ENCODE results near the gene GOPC. TPM values are rescaled to one million over a fixed set of nuclear protein-coding genes. Genes with fewer than 3 reads are reported as not detected.
"Not testable (repeated sequence)": the region's sequence is repeated elsewhere in the genome, so short reads cannot be mapped to it uniquely, and the experiment has no call there.

GOPC gene
- 23.0 and 37.7 TPM in 2 replicates for total RNA-seq (2014; rRNA removed; shearing (Covaris generic))

DNA sequence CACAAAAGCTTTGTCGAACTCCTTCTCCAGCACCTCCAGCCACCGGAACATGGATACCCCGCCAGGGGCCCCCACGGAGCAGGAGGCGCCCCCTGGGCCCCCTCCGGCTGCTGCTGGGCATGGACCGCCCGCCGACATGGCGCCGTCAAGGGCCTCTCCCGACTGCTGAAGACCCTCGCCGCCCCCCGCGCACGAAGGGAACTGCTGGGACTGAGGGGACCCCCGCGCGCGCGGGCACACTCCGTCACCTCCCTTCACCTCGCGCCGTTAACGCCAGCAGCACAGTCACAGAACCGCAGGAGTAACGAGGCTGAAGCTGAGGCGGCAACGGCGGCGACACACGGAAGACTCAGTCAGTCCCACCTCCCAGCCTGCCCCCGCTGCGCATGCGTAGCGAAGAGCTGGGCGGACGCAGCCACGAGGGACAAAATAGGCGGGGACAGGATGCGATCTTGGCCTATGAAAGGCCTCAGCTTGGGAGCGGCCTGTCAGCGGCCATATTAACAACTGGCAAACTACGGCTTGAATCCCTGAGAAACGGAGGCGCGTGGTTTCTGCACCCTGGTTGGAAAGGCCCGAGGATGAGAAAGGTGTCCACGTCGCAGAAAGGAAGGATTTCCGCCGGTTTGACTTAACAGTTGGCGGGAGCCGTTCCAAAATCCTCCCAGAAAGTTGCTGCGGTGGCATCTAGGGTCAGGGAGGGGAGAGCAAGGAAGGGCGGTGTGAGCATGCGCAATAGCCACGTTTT, at the start of gene GOPC:
Gene GOPC (minus strand): TSS at position 361 of the 748 bp plus-strand sequence. CDS start 223 bp downstream, at position 138.
- DNase-seq (ENCODE audit: low read depth), result peak; percentile 95

- DNase-seq (ENCODE audit: low read depth), result not testable (repeated sequence)
Measured at GRCh38 chr6:117651984-117652383, 49.7 kb upstream of the GOPC start.

DNA sequence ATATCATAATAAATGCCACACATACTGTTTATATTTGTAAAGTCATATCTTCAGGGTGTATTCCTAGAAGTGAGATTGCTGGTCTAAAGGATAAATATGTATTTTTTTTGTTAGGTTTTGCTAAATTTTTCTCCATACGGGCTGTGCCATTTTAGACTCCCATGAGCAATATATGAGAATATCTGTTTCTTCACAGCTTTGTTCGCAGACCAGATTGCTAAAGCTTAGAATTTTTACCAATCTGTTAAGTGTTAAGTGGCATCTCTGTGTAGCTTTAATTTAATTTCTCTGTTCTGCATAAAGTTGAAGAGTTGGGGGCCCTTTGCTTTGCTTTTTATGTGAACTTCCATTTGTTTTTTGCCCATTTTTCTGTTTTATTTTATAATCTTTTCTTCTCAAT, 40.7 kb upstream of the GOPC start:
- DNase-seq (ENCODE audit: low read depth), result no peak

- DNase-seq (ENCODE audit: low read depth), result no peak
Measured at GRCh38 chr6:117637770-117638169, 35.5 kb upstream of the GOPC start.

DNA sequence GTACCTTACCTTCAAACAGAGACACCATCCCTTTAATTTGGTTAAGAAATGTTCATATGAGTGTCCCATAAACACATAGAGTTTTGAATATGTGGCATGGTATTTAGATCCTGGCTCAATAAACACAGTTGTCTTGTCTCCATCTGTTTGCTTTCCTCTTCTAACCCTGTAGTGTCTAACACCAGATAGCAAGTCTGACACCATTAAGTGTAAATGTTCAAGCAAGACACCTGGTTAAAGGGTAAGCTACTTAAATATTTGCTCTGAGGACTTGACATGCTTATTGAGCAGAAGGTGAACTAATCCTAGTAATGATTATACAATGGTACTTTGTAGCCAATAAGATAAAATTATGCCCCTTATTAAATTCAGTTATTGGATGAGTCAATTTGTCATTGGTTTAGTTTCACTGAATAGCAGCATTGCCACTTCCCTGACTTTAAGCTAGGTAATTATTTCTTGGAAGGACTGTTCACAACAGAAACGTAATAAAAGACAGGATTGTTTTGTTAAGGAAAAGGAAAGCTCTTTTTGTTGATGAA, 26.9 kb upstream of the GOPC start:
- DNase-seq (ENCODE audit: low read depth), result no peak

GRCh38 chr6:117627533-117627932, 25.2 kb upstream of the GOPC start:
- no peak for DNase-seq (ENCODE audit: low read depth)

GRCh38 chr6:117624869-117625481, 22.7 kb upstream of the GOPC start:
- DNase-seq (ENCODE audit: low read depth), result no peak

GRCh38 chr6:117619178-117619577, 16.9 kb upstream of the GOPC start:
- no peak for DNase-seq (ENCODE audit: low read depth)

DNA sequence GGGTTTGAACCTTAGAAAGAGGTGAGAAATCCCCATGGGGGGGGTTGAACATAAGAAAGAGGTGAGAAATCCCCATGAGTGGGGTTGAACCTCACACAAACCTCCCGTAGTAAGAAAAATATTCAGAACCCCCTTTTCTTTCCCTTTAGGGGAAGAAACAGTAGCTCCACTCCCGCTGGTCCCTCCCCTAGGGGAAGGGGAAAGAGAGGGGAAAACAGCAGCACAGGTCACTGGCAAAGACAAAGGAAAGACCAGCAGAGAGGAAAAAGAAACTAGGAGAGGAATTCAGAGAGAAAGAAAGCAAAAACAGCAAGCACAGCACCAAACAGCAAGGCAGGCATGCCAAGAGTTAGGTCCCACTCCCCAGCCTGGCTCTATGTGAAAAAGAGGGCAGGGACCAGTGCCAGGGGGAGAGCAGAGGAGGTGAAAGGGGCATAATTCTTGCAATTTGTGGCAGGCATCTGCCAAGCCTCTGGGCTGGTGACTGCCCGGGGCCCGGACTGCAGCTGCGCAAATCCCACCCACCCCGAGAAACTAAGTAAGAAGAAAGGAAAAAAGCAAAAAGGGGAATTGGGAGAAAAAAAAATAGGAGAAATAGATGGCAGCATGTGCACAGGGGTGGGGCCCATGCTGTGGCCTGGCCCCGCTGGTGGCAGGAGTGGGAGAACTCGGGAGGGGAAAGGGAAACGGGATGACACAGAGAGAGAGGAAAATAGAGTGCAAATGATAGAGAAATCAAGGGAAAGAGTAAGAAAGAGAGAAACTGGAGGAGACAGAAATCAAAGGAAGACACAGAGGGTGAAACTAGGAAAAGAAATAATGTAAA, 15.1 kb upstream of the GOPC start:
- DNase-seq (ENCODE audit: low read depth), result peak; percentile 4

DNA sequence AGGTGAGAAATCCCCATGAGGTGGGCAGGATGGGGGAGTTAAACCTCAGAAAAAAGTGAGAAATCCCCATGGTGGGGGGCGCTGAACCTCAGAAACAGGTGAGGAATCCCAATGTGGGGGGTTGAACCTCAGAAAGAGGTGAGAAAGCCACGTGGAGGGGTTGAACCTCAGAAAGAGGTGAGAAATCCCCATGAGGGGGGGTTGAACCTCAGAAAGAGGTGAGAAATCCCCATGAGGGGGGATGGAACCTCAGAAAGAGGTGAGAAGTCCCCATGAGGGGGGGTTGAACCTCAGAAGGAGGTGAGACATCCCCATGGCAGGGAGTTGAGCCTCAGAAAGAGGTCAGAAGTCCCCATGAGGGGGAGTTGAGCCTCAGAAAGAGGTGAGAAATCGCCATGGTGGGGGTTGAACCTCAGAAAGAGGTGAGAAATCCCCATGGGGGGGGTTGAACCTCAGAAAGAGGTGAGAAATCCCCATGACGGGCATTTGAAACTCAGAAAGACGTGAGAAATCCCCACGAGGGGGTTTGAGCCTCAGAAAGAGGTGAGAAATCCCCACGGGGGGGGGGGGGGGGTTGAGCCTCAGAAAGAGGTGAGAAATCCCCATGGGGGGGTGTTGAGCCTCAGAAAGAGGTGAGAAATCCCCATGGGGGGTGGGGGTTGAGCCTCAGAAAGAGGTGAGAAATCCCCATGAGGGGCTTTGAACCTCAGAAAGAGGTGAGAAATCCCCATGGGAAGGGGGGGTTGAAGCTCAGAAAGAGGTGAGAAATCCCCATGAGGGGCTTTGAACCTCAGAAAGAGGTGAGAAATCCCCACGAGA, 14.3 kb upstream of the GOPC start:
- no peak for DNase-seq (ENCODE audit: low read depth)

DNA sequence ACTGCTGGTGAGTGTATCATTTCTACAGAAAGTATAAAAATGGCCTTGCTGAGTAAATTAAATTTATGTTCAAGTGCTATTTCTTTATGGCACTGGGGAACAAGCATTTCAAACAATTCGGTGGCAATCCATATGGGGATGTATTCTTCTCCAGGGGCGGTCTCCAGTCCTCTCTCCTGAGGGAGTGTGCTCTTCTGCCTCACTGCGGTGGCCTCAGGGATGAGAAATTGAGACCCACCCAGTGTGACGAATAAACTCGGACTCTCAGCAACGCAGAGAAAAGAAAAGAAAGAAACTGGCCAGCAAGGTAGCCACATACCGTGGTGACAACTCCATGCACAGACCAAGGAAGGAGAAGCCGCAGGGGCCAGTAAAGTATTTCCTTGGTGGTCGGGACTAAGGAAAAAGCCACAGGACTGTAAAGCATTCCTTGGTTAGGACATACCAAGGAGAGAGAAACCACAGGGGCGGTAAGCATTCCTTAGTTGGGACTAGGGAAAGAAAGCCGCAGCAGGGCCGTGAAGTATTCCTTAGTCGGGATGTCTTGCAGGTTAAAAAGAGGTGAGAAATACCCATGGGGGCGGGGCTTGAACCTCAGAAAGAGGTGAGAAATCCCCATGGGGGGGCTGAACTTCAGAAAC, 13.6 kb upstream of the GOPC start:
- DNase-seq (ENCODE audit: low read depth), result peak; percentile 91

DNA sequence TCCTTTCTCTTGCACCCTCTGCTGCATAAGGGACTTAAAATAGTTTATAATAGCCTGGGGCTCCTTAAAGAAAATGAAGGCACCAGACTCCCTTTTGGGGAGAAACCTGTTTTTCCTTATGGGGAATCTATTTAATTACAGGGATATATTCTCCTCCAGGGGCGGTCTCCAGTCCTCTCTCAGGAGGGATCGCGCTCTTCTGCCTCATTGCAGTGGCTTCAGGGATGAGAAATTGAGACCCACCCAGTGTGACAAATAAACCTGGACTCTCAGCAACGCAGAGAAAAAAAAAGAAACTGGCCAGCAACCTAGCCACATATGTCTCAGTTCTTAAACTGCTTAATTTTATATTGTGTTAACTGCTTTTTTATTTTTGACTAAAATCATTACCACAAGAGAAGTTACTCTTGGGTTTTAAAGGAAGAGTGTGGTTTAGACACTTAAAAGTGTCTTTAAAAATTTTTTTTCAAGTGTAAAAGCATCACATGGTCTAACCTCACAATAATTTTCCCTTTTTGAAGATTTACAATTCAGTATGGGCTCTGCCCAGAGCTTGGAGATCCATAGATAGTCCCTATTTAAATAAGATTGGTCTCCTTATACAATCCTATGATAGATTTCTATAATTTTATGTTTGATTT, 11.7 kb upstream of the GOPC start:
- peak; percentile 47 for DNase-seq (ENCODE audit: low read depth)

DNA sequence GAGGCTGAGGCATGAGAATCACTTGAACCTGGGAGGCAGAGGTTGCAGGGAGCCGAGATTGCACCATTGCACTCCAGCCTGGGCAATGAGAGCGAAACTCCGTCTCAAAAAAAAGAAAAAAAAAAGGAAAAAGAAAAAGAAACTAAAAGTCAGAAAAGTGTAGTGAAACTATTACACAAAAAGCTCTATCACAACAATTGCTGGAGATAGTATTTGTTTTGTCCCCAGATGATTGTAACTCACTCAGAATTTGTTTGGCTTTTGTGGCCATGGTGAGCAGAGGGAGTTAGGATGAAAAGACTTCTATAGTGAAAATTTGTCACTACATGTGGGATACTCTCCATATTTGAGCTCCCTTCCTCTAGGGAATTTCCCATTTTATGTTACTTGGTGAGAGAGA, 5.2 kb upstream of the GOPC start:
- DNase-seq (ENCODE audit: low read depth), result no peak

- peak; percentile 65 for DNase-seq (ENCODE audit: low read depth)
Measured at GRCh38 chr6:117605169-117605826, 3.0 kb upstream of the GOPC start.

DNA sequence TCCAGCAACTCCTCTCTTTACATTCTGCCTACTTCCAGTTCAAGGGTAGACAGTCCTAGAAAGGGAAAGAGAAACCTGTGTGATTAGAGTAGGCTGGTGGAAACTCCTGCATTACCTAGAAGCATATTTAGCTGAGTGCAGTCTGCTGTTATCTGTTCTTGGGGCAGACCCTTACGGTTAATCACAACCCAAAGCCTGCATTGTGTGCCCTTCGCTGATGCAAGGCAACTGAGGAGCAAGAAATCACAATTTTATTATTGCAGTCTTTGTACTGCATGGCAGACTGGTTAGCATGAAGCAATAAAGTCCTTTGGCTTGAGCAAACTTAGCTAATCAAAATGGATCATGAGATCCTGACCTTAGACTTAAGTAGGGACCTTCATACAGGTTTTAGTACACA, 1.5 kb upstream of the GOPC start:
- DNase-seq (ENCODE audit: low read depth), result no peak

- no peak for DNase-seq (ENCODE audit: low read depth)
Measured at GRCh38 chr6:117602899-117603588, 733 bp upstream of the GOPC start.

GRCh38 chr6:117601811-117602150, 530 bp downstream of the GOPC start:
- peak; percentile 23 for DNase-seq (ENCODE audit: low read depth)

DNA sequence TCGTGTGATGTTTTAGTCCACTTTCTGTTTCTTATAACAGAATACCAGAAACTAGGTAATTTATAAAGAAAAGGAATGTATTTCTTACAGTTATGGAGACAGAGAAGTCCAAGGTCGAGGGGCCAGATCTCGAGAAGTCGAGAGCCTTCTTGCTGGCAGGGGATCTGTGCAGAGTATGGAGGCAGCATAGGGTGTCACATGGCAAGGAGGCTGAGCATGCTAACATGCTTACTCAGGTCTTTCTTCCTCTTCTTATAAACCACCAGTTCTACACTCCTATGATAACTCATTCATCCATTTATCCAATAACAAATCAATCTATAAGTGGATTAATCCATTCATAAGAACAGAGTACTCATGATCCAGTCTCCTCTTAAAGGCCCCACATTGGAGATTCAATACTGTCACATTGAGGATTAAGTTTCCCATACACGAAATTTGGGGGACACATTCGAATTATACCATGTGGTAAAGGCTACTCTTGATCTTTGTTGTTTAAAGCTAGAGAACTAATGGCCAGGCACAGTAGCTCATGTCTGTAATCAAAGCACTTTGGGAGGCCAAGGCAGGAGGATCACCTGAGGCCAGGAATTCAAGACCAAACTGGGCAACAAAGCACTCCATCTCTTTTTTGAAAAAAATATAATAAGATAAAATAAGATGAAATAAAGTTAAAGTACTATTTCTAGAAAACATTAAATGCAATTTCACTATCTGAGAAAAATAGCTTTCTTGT, 2.1 kb downstream of the GOPC start:
- DNase-seq (ENCODE audit: low read depth), result peak; percentile 27

DNA sequence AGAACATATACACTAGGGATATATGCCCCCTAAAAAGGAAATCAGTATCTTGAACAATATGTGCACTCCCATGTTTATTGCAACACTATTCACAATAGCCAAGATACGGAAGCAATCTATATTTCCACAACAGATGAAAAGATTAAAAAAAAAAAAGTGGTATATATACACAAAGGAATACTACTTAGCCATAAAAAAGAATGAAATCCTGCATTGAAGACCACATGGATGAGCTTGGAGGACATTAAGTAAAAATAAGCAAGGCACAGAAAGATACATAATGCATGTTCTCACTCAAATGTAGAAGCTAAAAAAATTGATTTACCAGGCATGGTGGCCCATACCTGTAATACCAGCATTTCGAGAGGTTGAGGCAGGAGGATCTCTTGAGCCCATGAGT, 4.6 kb downstream of the GOPC start:
- DNase-seq (ENCODE audit: low read depth), result no peak

Measured in M059J (cell line).